PC-3 (cell line): ENCODE data around the gene HYAL1. TPM values are rescaled to one million over a fixed set of nuclear protein-coding genes. Genes with fewer than 3 reads are reported as not detected.

Source experiments
- ATAC-seq: fragments of 200-7000 bp; cut with Tn5 transposase; 2 replicates; pipeline ENCODE4 v1.9.1; 2020; ENCODE audit warnings: mild to moderate bottlenecking, moderate library complexity
- BruUV-seq: library from RNA; stranded (reverse); fragments of 400-500 nt; replicated peaks from 2 replicates; lab custom pipeline; 2021; lab: Mats Ljungman, UMichigan
- CTCF ChIA-PET: fragments of 300-600 bp; sonication (Branson Sonifier 250); formaldehyde crosslinking; loops from one replicate; lab custom pipeline; 2022; ENCODE audit warnings: antibody characterized with exemption; lab: Charles Lee
- POLR2A ChIA-PET: fragments of 300-600 bp; sonication (Branson Sonifier 250); formaldehyde crosslinking; loops from one replicate; lab custom pipeline; 2022; ENCODE audit warnings: antibody characterized with exemption; ENCODE audit not compliant: unreplicated experiment; lab: Charles Lee
- DNase-seq: peaks from one replicate; pipeline ENCODE4 v3.0.0-alpha.2; 2015
- H2AFZ ChIP-seq: fragments of 300-600 bp; sonication (generic); 2 replicates; pipeline ENCODE4 v1.6.0; 2016; ENCODE audit warnings: antibody characterized with exemption, low read length
- H3F3A ChIP-seq: fragments of 300-600 bp; sonication (generic); one replicate; pipeline ENCODE4 v1.6.0; 2017; ENCODE audit warnings: antibody characterized with exemption, low read length, control low read depth, mild to moderate bottlenecking; ENCODE audit not compliant: unreplicated experiment
- H3K27ac ChIP-seq: fragments of 300-600 bp; sonication (generic); 2 replicates; pipeline ENCODE4 v1.5.1; 2016; ENCODE audit warnings: mild to moderate bottlenecking, low read length
- H3K27me3 ChIP-seq: fragments of 300-600 bp; sonication (generic); 2 replicates; pipeline ENCODE4 v1.6.1; 2016; ENCODE audit warnings: low read length, mixed read lengths
- H3K36me3 ChIP-seq: fragments of 300-600 bp; sonication (generic); 2 replicates; pipeline ENCODE4 v1.6.1; 2016; ENCODE audit warnings: low read depth, mixed run types, low read length, mixed read lengths
- H3K4me1 ChIP-seq: fragments of 300-600 bp; sonication (generic); 2 replicates; pipeline ENCODE4 v1.5.1; 2016; ENCODE audit warnings: low read length; ENCODE audit not compliant: insufficient read depth
- H3K4me2 ChIP-seq: fragments of 300-600 bp; sonication (generic); 2 replicates; pipeline ENCODE4 v1.6.0; 2016; ENCODE audit warnings: low read length
- H3K4me3 ChIP-seq: fragments of 300-600 bp; sonication (generic); 2 replicates; pipeline ENCODE4 v1.5.1; 2016; ENCODE audit warnings: mild to moderate bottlenecking, low read length, mixed read lengths
- H3K79me2 ChIP-seq: fragments of 300-600 bp; sonication (generic); 2 replicates; pipeline ENCODE4 v1.6.1; 2017; ENCODE audit warnings: low read length, mixed read lengths
- H3K9ac ChIP-seq: fragments of 300-600 bp; sonication (generic); 2 replicates; pipeline ENCODE4 v1.6.0; 2016; ENCODE audit warnings: mild to moderate bottlenecking, low read length
- H3K9me2 ChIP-seq: fragments of 300-600 bp; sonication (generic); replicated peaks from 2 replicates; pipeline ENCODE4 v1.6.1; 2016; ENCODE audit warnings: mixed run types, low read length, mixed read lengths
- H3K9me3 ChIP-seq: fragments of 300-600 bp; sonication (generic); 2 replicates; pipeline ENCODE4 v1.6.1; 2016; ENCODE audit warnings: low read length, mixed read lengths
- H4K20me1 ChIP-seq: fragments of 300-600 bp; sonication (generic); 2 replicates; pipeline ENCODE4 v1.6.1; 2016; ENCODE audit warnings: low read length, mixed read lengths
- CTCF ChIP-seq: fragments of 300-600 bp; sonication (generic); conservative IDR thresholded peaks from 2 replicates; pipeline ENCODE4 v1.5.1; 2017; ENCODE audit warnings: antibody characterized with exemption, low read depth, mild to moderate bottlenecking, low read length
- EZH2 ChIP-seq: fragments of 300-600 bp; sonication (generic); IDR thresholded peaks from one replicate; pipeline ENCODE4 v1.6.1; 2017; ENCODE audit warnings: antibody characterized with exemption, mild to moderate bottlenecking, low read length; ENCODE audit not compliant: unreplicated experiment
- EZH2phosphoT487 ChIP-seq: fragments of 300-600 bp; sonication (generic); IDR thresholded peaks from 2 replicates; pipeline ENCODE4 v1.6.1; 2018; ENCODE audit warnings: mild to moderate bottlenecking, antibody characterized with exemption, low read length, borderline replicate concordance
- intact Hi-C: fragments of 100-400 bp; cut with micrococcal nuclease; formaldehyde crosslinking; loops from 2 replicates; pipeline ENCODE4 v1.9.0; 2023
- total RNA-seq: library from RNA; depleted of rRNA; stranded (reverse); fragments of >200 nt; gene quantifications from 2 replicates; pipeline ENCODE4 v1.2.3, GENCODE V29; 2014

The HYAL1 gene
- total RNA-seq, 1 experiment from 2014 or later = 1.3 TPM

GRCh38 chr3:50260942-50261441, 42.4 kb downstream of the HYAL1 start:
- H3K4me2 ChIP-seq = peak overlapping the region; percentile 91
- no peaks in the 10 kb centered on the region for H3K9me2 ChIP-seq
- H3K36me3 ChIP-seq = peaks cover 15% of the 10 kb centered on the region
- intact Hi-C loops = loop anchor here (1.0 kb wide), 2 partner anchors 7 to 12 kb away; no protein-coding TSS in a partner anchor
- peak overlapping the region; percentile 81 for H3K9ac ChIP-seq
- BruUV-seq = no TSS peak
- H3K79me2 ChIP-seq = no peaks in the 10 kb centered on the region
- ATAC-seq (no peak), DNase-seq (no peak)
- TF ChIP-seq CTCF = no peak
- no peak for TF ChIP-seq EZH2phosphoT487
- no peak for TF ChIP-seq EZH2
- peak overlapping the region; percentile 63; the same call in 1 of the 2 replicates for H3K4me3 ChIP-seq
- peaks cover 26% of the 10 kb centered on the region for H3K4me1 ChIP-seq
- H3F3A ChIP-seq = no peaks in the 10 kb centered on the region
- H3K9me3 ChIP-seq = no peaks in the 10 kb centered on the region
- no peaks in the 10 kb centered on the region for H3K27me3 ChIP-seq
- CTCF ChIA-PET = no interaction called here
- H3K27ac ChIP-seq = 0 out of 2 replicates have a peak overlapping the region, but pooled peaks have one; percentile 58
- H4K20me1 ChIP-seq = no peaks in the 10 kb centered on the region
- POLR2A ChIA-PET = no interaction called here
- no peak overlapping the region for H2AFZ ChIP-seq

DNA sequence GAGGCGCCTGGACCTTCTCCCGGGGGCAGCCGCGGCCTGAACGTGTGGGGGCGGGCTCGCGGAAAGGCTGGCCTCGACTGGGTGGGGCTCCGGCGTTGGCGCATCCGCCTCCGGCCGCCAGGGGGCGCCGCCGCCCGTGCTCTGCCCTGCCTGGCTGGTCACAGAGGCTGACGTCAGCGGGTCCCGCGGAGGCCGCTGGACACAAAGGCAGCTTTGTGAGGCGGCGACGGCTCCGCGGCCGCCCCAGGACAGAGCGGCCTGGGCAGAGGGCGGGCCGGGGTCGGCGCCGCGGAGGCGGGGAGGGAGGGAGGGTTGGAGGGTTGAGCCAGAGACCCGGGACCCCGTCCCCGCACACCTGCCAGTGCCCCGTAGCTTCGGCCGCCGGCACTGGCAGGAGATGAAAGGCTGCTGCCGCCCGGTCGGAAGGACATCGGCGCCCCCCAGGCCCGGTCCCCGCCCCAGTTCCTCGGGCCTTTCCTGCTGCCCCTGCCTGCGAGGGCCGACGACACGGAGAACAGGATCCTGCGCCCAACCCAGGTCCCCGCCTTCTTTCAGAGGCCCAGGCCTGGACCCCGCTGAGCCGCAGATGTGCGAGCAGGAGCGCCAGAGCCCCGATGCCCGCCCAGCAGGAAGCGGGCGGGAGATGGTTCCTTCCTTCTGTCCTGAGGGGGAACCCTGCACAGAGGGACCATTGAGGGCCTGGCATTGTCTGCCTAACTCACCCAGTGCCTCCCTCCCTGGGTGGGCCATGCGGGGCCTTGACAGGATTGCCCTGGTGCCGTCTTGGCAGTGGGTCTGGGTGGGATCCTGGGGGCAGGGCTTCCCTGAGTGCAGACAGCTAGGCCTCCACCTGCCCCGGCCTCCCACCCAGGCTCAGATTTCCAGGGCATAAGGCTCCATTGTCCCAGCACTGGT, 43.1 kb downstream of the HYAL1 start:
- Histone ChIP-seq H3K9me3 (no peaks in the 10 kb centered on the region), H4K20me1 (no peaks in the 10 kb centered on the region), H3K27ac (peak overlapping the region; percentile 58), H3K4me2 (peak overlapping the region; percentile 91), H2AFZ (peak overlapping the region; percentile 77), H3K79me2 (no peaks in the 10 kb centered on the region), H3K4me3 (peak overlapping the region; percentile 63), H3K9ac (peak overlapping the region; percentile 81), H3F3A (no peaks in the 10 kb centered on the region), H3K9me2 (no peaks in the 10 kb centered on the region), H3K4me1 (peaks cover 21% of the 10 kb centered on the region), H3K36me3 (peaks cover 15% of the 10 kb centered on the region), H3K27me3 (no peaks in the 10 kb centered on the region)
- BruUV-seq = TSS peak; percentile 20
- TF ChIP-seq CTCF (peak; percentile 87), EZH2 (no peak), EZH2phosphoT487 (no peak)
- DNase-seq = peak; percentile 94
- ChIA-PET POLR2A (interaction anchor here (0.6 kb wide), 1 partner anchor 95 kb away, joined by 3 read pairs; no protein-coding TSS in a partner anchor), CTCF (interaction anchor here (0.5 to 1.1 kb wide), 7 partner anchors 9 to 68 kb away, joined by 3 to 11 read pairs (median 4); partner anchors contain the start of genes GNAI2 and SEMA3B)
- intact Hi-C loops = loop anchor here (1.0 kb wide), 2 partner anchors 8 to 13 kb away; no protein-coding TSS in a partner anchor
- peak; percentile 83 for ATAC-seq
